LHCN-M2 (cell line): ENCODE measurements around the gene NAT16. TPM values are rescaled to one million over a fixed set of nuclear protein-coding genes. Genes with fewer than 3 reads are reported as not detected.
A peak's percentile ranks its signal among the peaks of the same experiment; 100 is the strongest.
"Not testable (repeated sequence)": the region's sequence is repeated elsewhere in the genome, so short reads cannot be mapped to it uniquely, and the experiment has no call there.

Experiments
- DNase-seq: peaks from one replicate; pipeline ENCODE4 v3.0.0-alpha.2; 2012; ENCODE audit warnings: low read depth
- total RNA-seq: library from RNA; depleted of rRNA; stranded (reverse); fragments of >200 nt; gene quantifications from 2 replicates; pipeline ENCODE4 v1.2.3, GENCODE V29; 2014; rRNA removed

NAT16 gene
- total RNA-seq, 1 experiment from 2014 or later: not detected

DNA sequence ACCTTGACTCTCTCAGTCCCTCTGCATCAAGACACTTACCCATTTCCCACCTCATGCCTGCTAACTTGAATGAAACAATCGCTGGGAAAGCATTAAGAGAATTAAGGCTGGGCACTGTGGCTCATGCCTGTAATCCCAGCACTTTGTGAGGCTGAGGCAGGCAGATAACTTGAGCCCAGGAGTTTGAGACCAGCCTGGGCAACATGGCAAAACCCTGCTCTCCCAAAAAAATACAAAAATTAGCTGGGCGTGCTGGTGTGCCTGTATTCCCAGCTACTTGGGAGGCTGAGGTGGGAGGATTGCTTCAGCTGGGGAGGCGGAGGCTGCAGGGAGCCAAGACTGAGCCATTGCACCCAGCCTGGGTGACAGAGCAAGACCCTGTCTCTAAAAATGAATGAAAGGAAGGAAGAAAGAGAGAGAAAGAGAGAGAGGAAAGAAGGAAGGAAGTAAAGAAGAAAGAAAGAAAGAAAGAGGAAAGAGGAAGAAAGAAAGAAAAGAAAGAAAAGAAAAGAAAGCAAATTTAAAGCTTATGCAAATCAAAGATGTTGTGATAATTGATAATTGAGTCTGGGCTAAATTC, 52.5 kb downstream of the NAT16 start:
- DNase-seq: no peak

DNA sequence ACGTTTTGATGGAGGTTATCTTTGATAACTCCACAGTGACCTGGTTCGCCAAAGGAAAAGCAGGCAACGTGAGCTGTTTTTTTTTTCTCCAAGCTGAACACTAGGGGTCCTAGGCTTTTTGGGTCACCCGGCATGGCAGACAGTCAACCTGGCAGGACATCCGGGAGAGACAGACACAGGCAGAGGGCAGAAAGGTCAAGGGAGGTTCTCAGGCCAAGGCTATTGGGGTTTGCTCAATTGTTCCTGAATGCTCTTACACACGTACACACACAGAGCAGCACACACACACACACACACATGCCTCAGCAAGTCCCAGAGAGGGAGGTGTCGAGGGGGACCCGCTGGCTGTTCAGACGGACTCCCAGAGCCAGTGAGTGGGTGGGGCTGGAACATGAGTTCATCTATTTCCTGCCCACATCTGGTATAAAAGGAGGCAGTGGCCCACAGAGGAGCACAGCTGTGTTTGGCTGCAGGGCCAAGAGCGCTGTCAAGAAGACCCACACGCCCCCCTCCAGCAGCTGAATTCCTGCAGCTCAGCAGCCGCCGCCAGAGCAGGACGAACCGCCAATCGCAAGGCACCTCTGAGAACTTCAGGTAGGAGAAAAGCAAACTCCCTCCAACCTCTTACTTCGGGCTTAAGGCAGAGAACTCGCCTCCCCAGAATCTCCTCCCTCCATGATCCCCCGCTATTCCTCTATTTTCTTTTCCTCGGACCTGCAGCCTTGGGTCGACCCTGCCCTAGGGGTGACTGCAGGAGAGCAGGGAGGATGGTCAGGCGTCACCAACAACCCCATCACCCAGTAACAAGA, 53.2 kb downstream of the NAT16 start, which contains the start of gene SERPINE1:
SERPINE1 (plus strand) TSS at position 454 of the 809 bp plus-strand sequence. CDS start 1,290 bp downstream, outside the sequence.
- DNase-seq: peak; percentile 100

DNA sequence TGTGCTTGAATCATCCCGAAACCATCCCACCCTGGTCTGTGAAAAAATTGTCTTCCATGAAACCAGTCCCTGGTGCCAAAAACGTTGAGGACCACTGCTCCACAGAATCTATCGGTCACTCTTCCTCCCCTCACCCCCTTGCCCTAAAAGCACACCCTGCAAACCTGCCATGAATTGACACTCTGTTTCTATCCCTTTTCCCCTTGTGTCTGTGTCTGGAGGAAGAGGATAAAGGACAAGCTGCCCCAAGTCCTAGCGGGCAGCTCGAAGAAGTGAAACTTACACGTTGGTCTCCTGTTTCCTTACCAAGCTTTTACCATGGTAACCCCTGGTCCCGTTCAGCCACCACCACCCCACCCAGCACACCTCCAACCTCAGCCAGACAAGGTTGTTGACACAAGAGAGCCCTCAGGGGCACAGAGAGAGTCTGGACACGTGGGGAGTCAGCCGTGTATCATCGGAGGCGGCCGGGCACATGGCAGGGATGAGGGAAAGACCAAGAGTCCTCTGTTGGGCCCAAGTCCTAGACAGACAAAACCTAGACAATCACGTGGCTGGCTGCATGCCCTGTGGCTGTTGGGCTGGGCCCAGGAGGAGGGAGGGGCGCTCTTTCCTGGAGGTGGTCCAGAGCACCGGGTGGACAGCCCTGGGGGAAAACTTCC, 54.0 kb downstream of the NAT16 start:
- DNase-seq: peak; percentile 90

DNA sequence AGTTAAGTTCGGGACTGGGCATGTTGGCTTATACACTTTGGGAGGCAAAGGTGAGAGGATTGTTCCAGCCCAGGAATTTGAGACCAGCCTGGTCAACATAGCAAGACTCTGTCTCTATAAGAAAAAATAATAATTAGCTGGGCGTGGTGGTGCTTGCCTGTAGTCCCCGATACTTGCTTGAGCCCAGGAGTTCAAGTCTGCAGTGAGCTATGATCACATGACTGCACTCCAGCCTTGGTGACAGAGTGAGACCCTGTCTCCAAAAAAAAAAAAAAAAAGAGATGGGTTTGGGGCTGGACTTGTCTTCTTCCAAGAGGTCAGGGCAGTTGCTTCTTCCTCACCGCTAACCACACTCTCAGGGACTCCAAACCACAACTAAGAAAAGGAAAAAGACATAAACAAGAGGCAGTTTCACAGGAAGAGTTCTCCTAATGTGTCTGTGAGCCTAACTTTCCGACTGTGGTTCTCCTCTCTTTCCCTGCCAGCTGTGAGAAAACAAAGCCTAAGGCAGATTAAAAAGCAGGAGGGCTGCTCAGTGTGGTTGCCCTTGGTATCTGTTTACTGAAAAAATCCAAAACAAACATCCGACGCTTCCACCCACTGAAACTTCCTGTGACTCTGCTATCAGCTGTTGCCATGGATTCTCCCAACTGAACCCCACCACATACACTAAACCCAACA, 55.6 kb downstream of the NAT16 start:
- DNase-seq: peak; percentile 100

DNA sequence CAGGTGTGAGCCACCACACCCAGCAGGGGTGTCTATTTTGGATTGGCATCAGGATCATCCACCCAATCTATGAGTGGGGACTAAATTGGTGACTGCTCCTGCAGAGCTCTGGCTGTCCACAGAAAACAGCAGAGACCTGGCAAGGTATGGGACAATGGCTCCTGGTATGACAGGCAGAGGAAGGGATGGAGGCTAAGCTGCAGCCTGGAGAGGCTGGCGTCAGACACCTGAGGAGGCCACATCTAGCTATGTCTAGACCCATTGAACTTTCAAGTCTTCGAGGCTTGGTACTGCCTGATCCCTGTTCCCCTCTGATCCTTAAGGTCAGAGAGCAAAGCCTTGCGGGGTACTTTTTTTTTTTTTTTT, 56.4 kb downstream of the NAT16 start:
- no peak for DNase-seq

DNA sequence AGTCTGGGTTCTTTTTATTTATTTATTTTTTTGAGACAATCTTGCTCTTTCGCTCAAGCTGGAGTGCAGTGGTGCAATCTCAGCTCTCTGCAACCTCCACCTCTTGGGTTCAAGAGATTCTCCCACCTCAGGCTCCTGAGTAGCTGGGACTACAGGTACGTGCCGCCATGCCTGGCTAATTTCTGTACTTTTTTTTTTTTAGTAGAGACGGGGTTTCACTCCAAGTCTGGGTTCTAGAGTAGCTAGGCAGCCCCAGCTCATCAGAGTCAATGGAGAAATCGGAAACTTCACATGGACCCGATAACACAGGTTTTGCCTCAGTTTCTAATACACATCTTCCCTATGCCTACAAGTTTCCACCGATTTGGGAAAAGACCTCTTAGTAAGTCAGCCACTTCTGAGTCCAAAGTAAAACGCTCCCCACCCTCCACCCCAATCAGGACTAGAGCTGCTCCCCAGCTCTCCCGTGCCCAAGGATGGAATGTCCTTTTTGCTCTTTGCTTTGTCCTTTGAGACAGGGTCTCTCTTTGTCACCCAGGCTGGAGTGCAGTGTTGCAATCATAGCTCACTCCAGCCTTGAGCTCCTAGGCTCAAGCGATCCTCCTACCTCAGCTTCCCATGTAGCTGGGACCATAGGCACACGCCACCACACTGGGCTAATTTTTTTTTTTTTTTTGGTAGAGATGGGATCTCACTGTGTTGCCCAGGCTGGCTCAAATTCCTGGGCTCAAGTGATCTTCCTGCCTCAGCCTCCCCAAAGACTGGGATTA, 57.0 kb downstream of the NAT16 start:
- DNase-seq: no peak

DNA sequence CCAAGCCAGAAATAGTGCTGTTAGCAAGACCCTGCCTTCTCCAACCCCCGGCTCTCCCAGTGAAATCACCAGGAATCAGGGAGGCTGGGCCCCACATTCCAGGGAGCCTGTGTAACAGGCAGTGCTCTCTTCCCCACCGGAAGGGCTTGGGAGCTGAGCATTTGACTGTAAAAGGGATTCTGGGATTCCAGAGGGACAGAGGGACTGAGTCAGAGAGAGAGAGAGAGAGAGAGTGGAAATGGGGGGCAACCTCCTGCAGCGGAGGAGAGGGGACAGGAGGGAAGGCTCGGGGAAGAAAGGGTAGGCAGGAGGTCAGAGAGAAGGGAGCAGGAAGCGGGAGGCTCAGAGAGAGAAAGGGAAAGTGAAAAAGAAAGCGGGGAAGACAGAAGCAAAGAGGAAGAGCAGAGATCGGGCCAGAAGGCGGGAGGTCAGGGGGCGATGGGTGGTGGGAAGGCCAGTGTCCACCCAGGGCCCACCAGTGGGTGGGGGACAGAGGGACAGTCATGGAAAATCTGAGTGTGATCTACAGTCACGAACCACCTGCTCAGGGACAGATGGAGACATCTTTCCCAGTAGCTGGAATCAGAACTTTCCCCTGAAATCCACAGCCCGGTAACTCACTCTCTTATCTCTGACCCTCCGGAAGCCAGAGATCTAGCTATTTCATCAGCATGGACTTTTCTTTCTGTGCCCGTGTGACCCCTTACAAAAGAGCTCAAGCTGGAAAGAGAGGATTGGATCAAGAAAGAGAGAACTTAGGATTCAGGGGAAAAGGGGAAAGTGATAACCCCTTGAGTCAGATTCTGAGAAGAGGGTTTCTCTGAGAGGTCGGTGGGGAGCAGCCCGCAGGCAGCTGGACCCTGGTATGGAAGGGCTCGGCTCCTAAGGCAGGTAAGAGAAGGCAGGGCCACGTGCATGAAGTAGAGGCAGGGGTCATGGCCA, 57.8 kb downstream of the NAT16 start:
- DNase-seq: peak; percentile 100

DNA sequence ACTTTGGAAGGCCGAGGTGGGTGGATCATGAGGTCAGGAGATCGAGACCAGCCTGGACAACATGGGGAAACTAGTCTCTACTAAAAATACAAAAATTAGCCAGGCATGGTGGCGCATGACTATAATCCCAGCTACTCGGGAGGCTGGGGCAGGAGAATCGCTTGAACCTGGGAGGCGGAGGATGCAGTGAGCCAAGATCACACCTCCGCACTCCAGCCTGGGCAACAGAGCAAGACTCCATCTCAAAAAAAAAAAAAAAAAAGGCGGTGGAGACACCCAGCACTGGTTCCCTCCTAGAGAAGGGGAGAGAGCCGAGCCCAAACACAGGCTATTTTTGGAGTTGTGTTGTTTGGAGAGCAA, 58.5 kb downstream of the NAT16 start:
- DNase-seq: not testable (repeated sequence)

Other genes with a start within 250 kb of the NAT16 start
- gene MUC3A, start 230.8 kb downstream of the NAT16 start, total RNA-seq: not detected in 2 replicates
- 2.1 and 2.8 TPM in 2 replicates for gene MUC12, start 210.7 kb downstream of the NAT16 start, total RNA-seq
- gene MUC17, start 160.2 kb downstream of the NAT16 start, total RNA-seq: not detected in 2 replicates
- 14.5 and 16.2 TPM in 2 replicates for gene TRIM56, start 94.8 kb downstream of the NAT16 start, total RNA-seq
- 1,980 and 3,258 TPM in 2 replicates for gene SERPINE1, start 53.2 kb downstream of the NAT16 start, total RNA-seq
- gene AP1S1, start 25.8 kb downstream of the NAT16 start, total RNA-seq: 286 and 412 TPM in 2 replicates
- gene VGF, start 14.7 kb downstream of the NAT16 start, total RNA-seq: 0.45 and 0.69 TPM in 2 replicates
- gene MOGAT3, start 20.7 kb upstream of the NAT16 start, total RNA-seq: not detected in 2 replicates
- 135 and 163 TPM in 2 replicates for gene PLOD3, start 37.3 kb upstream of the NAT16 start, total RNA-seq
- 116 and 134 TPM in 2 replicates for gene ZNHIT1, start 37.9 kb upstream of the NAT16 start, total RNA-seq
- 4.7 and 6.0 TPM in 2 replicates for gene CLDN15, start 57.5 kb upstream of the NAT16 start, total RNA-seq
- gene FIS1, start 64.8 kb upstream of the NAT16 start, total RNA-seq: 318 TPM in 2 replicates
- gene IFT22, start 141.5 kb upstream of the NAT16 start, total RNA-seq: 41.2 and 44.5 TPM in 2 replicates
- not detected in 2 replicates for gene COL26A1, start 182.6 kb upstream of the NAT16 start, total RNA-seq